Parathyroid adenoma (tissue), 2 donors: ENCODE results near the gene PVALB.

ENCODE experiments used
- H2AFZ ChIP-seq: fragments of 300-600 bp; sonication (generic); one replicate; pipeline ENCODE4 v1.7.0; 2017; ENCODE audit warnings: antibody characterized with exemption, mild to moderate bottlenecking
- H3K27ac ChIP-seq: fragments of 300-600 bp; sonication (generic); one replicate; pipeline ENCODE4 v1.7.0; 2017
- H3K27me3 ChIP-seq: fragments of 300-600 bp; sonication (generic); one replicate; pipeline ENCODE4 v1.7.0; 2017; ENCODE audit warnings: low read length; ENCODE audit not compliant: control insufficient read depth, insufficient read depth
- H3K36me3 ChIP-seq: fragments of 300-600 bp; sonication (generic); one replicate; pipeline ENCODE4 v1.7.0; 2017; ENCODE audit warnings: low read length; ENCODE audit not compliant: control insufficient read depth, insufficient read depth
- H3K4me1 ChIP-seq: fragments of 300-600 bp; sonication (generic); one replicate; pipeline ENCODE4 v1.7.0; 2017; ENCODE audit warnings: control low read depth
- H3K4me2 ChIP-seq: fragments of 300-600 bp; sonication (generic); one replicate; pipeline ENCODE4 v1.7.0; 2017; ENCODE audit warnings: low read length
- H3K4me3 ChIP-seq: fragments of 300-600 bp; sonication (generic); one replicate; pipeline ENCODE4 v1.7.0; 2017; ENCODE audit warnings: low read depth, low read length
- H3K79me2 ChIP-seq: fragments of 300-600 bp; sonication (generic); one replicate; pipeline ENCODE4 v1.7.0; 2017; ENCODE audit warnings: control low read depth
- H3K9ac ChIP-seq: fragments of 300-600 bp; sonication (generic); one replicate; pipeline ENCODE4 v1.7.0; 2017; ENCODE audit warnings: mild to moderate bottlenecking
- H3K9me3 ChIP-seq: fragments of 300-600 bp; sonication (generic); one replicate; pipeline ENCODE4 v1.7.0; 2017; ENCODE audit warnings: low read length; ENCODE audit not compliant: control insufficient read depth
- CTCF ChIP-seq: fragments of 300-600 bp; sonication (generic); IDR thresholded peaks from one replicate; pipeline ENCODE4 v1.7.0; 2017; ENCODE audit warnings: antibody characterized with exemption, mild to moderate bottlenecking
- donor health status: primary hyperparathyroidism.

PVALB gene

DNA sequence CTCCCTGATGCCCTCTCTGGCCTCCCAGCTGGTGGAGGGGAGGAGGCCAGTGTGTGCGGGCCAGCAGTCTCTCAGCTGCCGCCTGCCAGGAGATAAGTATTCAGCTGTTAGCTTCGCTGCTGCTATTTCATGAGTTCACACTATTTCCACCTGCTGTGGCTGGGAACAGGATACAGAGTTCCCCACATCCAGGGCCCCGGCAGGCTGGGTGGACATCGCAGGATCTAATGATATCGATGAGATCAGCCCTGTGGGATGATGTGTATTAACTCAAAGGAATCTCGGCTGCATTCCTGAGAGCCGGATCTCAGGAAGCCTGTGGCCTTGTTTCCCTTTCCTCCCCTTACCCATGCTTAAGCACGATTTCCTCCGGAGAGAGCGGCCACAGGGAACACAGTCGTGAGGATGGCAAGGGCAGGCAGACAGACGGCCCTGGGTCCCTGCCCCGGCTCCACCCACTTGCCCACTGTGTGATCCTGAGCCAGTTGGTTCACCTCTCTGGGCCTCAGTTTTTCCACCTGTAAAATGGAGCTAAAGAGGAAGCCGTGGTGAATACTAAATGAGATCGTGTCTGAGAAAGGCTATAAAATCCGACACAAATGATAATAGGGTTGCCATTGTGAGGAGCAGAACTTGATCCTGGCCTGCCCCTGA is 6.5 kb upstream of the PVALB start:
- Histone ChIP-seq H2AFZ (no peak overlapping the region), H3K9me3 (no peaks in the 10 kb centered on the region), H3K4me3 (no peak overlapping the region), H3K4me2 (no peak overlapping the region), H3K27ac (no peak overlapping the region), H3K4me1 (no peaks in the 10 kb centered on the region), H3K79me2 (no peaks in the 10 kb centered on the region), H3K36me3 (no peaks in the 10 kb centered on the region), H3K9ac (no peak overlapping the region), H3K27me3 (no peaks in the 10 kb centered on the region)
- TF ChIP-seq CTCF, result no peak

- Histone ChIP-seq H3K4me2 (no peak overlapping the region), H3K27ac (no peak overlapping the region), H2AFZ (no peak overlapping the region), H3K9me3 (no peaks in the 10 kb centered on the region), H3K4me3 (no peak overlapping the region), H3K79me2 (no peaks in the 10 kb centered on the region), H3K4me1 (no peaks in the 10 kb centered on the region), H3K9ac (no peak overlapping the region), H3K36me3 (no peaks in the 10 kb centered on the region), H3K27me3 (no peaks in the 10 kb centered on the region)
- TF ChIP-seq CTCF, result no peak
Observed at GRCh38 chr22:36822581-36822980, 5.7 kb upstream of the PVALB start.

- no peaks in the 10 kb centered on the region for H3K9me3 ChIP-seq
- no peak for TF ChIP-seq CTCF
- no peak overlapping the region for H3K4me3 ChIP-seq
- no peak overlapping the region for H2AFZ ChIP-seq
- no peaks in the 10 kb centered on the region for H3K36me3 ChIP-seq
- H3K9ac ChIP-seq, result no peak overlapping the region
- no peak overlapping the region for H3K27ac ChIP-seq
- H3K79me2 ChIP-seq, result no peaks in the 10 kb centered on the region
- H3K4me1 ChIP-seq, result peaks cover 8% of the 10 kb centered on the region
- H3K4me2 ChIP-seq, result no peak overlapping the region
- no peaks in the 10 kb centered on the region for H3K27me3 ChIP-seq
Observed at GRCh38 chr22:36819112-36819511, 2.3 kb upstream of the PVALB start.

DNA sequence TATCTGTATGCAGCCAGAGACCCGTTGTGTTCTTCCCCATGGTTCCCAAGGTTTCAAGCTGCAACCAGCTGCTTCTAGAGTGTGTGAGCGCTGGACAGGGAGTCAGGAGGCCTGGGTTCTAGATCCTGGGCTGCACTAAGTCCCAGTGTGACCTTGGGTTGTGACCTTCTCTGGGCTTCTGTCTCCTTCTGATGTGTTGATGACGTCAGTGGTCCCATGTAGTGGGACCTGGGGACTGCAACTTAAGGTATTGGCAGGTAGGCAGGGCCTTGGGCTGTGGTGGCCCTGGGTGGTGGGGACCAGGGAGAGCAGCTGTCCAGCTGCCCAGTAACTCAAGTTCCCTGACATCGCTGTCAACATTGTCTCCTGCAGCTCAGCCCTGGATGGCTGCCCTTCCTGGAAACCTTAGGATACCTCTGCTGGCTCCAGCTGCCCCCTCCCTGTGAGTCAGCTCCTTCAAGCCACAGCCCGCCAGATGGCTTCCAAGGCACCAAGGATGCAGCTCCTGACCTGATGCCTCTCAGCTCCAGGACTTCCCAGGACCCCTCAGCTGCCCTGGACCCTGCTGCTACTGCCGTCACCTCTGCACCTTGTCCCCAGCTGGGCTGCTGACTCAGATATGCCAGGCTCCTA is 1.3 kb upstream of the PVALB start:
- no peak overlapping the region for H2AFZ ChIP-seq
- H3K9me3 ChIP-seq, result no peaks in the 10 kb centered on the region
- H3K4me2 ChIP-seq, result peak overlapping the region; percentile 78
- H3K27me3 ChIP-seq, result no peaks in the 10 kb centered on the region
- H3K4me1 ChIP-seq, result peaks cover 8% of the 10 kb centered on the region
- no peak overlapping the region for H3K27ac ChIP-seq
- no peak overlapping the region for H3K4me3 ChIP-seq
- no peaks in the 10 kb centered on the region for H3K79me2 ChIP-seq
- no peak overlapping the region for H3K9ac ChIP-seq
- TF ChIP-seq CTCF, result no peak
- no peaks in the 10 kb centered on the region for H3K36me3 ChIP-seq

GRCh38 chr22:36817525-36817848 is 652 bp upstream of the PVALB start:
- TF ChIP-seq CTCF, result no peak
- Histone ChIP-seq H3K27me3 (no peaks in the 10 kb centered on the region), H3K27ac (peak overlapping the region; percentile 85), H3K4me3 (peak overlapping the region; percentile 94), H3K36me3 (no peaks in the 10 kb centered on the region), H3K4me2 (peak overlapping the region; percentile 78), H3K4me1 (peaks cover 8% of the 10 kb centered on the region), H2AFZ (peak overlapping the region; percentile 68), H3K9me3 (no peaks in the 10 kb centered on the region), H3K9ac (no peak overlapping the region), H3K79me2 (no peaks in the 10 kb centered on the region)
